ENCODE measurements around the gene CYB5R3.
"Not testable (repeated sequence)": the region's sequence is repeated elsewhere in the genome, so short reads cannot be mapped to it uniquely, and the experiment has no call there.

DNA sequence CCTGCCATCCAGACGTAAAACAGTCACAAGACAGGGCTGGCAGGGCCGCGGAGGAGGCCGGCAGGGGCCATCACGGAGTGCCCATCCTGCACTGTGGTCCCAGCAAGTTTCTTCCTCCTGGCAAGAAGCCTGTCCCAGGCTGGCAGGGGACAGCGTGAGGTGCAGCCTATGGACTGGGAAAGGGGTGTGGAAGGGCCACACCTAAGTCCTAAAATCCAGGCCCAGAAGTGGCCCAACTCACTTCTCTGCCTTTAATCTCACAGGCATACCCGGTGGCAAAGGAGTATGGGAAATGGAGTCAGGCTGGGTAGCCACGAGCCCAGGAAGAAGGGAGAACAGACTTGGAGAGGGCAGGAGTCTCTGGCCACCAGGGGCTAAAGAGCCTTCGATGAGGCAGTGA lies 78.6 kb downstream of the CYB5R3 start:
- TF ChIP-seq RARB (CRISPR knock-in tag; IDR thresholded peaks at IDR 0.05); TOX (CRISPR knock-in tag; IDR thresholded peaks at IDR 0.05; ENCODE audit: borderline replicate concordance): not testable (repeated sequence)
- TF ChIP-seq, protein P1, sequence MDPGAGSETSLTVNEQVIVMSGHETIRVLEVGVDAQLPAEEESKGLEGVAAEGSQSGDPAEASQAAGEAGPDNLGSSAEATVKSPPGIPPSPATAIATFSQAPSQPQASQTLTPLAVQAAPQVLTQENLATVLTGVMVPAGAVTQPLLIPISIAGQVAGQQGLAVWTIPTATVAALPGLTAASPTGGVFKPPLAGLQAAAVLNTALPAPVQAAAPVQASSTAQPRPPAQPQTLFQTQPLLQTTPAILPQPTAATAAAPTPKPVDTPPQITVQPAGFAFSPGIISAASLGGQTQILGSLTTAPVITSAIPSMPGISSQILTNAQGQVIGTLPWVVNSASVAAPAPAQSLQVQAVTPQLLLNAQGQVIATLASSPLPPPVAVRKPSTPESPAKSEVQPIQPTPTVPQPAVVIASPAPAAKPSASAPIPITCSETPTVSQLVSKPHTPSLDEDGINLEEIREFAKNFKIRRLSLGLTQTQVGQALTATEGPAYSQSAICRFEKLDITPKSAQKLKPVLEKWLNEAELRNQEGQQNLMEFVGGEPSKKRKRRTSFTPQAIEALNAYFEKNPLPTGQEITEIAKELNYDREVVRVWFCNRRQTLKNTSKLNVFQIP (CRISPR knock-in tag; IDR thresholded peaks at IDR 0.05; ENCODE audit: borderline replicate concordance, low read depth), result not testable (repeated sequence)
- TF ChIP-seq, protein P2, sequence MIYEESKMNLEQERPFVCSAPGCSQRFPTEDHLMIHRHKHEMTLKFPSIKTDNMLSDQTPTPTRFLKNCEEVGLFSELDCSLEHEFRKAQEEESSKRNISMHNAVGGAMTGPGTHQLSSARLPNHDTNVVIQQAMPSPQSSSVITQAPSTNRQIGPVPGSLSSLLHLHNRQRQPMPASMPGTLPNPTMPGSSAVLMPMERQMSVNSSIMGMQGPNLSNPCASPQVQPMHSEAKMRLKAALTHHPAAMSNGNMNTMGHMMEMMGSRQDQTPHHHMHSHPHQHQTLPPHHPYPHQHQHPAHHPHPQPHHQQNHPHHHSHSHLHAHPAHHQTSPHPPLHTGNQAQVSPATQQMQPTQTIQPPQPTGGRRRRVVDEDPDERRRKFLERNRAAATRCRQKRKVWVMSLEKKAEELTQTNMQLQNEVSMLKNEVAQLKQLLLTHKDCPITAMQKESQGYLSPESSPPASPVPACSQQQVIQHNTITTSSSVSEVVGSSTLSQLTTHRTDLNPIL (CRISPR knock-in tag; IDR thresholded peaks at IDR 0.05; ENCODE audit: low read depth), result not testable (repeated sequence)

Measured in SK-N-SH treated with all-trans-retinoic acid at 6 μM for 48 hours (cell line).